ENCODE results near the gene TSC22D1. TPM values are rescaled to one million over a fixed set of nuclear protein-coding genes. Genes with fewer than 3 reads are reported as not detected.

Gene TSC22D1
- total RNA-seq, 1 experiment from 2014 or later = 72.5 TPM

DNA sequence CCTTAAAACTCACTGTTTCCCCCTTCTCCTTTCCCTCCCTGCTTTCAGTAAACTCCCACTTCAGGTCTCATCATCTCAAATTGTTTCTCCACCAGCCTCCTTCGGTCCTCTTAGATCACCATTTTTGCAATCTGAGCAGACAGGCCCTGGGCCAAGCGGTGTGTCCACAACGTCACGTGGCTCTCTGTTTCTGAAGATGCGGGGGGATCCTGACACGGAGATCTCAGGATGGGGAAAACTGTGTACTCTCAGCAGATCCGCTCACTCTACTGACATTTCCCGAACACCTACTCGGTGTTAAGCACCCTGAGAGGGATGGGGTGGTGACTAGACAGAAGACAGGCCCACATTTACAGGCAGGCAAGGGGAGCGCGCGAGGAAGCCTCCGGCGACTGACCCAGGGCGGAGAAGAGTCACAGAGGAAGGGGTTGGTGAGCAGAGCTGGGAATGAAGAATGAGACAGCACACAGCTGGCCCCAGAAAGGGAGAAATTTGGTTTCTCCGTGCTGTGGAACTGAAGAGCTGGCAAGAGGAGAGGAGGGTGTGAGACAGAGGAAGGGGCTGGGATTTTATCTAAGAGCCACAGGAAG is 163.7 kb downstream of the TSC22D1 start (continued):
- TF ChIP-seq, protein P1, sequence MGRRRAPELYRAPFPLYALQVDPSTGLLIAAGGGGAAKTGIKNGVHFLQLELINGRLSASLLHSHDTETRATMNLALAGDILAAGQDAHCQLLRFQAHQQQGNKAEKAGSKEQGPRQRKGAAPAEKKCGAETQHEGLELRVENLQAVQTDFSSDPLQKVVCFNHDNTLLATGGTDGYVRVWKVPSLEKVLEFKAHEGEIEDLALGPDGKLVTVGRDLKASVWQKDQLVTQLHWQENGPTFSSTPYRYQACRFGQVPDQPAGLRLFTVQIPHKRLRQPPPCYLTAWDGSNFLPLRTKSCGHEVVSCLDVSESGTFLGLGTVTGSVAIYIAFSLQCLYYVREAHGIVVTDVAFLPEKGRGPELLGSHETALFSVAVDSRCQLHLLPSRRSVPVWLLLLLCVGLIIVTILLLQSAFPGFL (CRISPR knock-in tag; IDR thresholded peaks at IDR 0.05; ENCODE audit: borderline replicate concordance) = no peak
- no peak for TF ChIP-seq HMGA2 (CRISPR knock-in tag; IDR thresholded peaks at IDR 0.05)
- TF ChIP-seq, protein P2, sequence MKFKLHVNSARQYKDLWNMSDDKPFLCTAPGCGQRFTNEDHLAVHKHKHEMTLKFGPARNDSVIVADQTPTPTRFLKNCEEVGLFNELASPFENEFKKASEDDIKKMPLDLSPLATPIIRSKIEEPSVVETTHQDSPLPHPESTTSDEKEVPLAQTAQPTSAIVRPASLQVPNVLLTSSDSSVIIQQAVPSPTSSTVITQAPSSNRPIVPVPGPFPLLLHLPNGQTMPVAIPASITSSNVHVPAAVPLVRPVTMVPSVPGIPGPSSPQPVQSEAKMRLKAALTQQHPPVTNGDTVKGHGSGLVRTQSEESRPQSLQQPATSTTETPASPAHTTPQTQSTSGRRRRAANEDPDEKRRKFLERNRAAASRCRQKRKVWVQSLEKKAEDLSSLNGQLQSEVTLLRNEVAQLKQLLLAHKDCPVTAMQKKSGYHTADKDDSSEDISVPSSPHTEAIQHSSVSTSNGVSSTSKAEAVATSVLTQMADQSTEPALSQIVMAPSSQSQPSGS (CRISPR knock-in tag; IDR thresholded peaks at IDR 0.05; ENCODE audit: borderline replicate concordance, low read depth) = no peak
- no peak for TF ChIP-seq NFATC4 (CRISPR knock-in tag; IDR thresholded peaks at IDR 0.05)

DNA sequence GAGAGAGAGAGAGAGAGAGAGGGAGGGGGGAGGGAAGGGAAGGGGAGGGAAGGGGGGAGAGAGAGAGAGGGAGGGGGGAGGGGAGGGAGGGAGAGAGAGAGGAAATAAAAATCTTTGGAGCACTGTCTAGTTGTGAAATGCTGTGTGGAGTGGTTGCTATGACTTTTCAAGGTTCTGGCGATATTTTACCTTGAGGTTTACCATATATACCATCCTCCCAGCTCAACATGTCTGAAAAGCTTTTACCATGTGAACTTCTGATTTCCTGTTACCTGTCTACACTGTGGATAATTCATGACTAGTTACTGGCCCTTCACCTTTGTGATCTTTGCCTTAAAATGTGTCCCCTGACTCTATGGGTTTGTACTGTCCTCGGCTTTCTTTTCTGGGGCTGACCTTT is 164.3 kb downstream of the TSC22D1 start:
- Mint-ChIP-seq H3K9me3 (peaks cover 4% of the 10 kb centered on the region), H3K27me3 (ENCODE audit: low read depth) (peaks cover 12% of the 10 kb centered on the region), H3K4me1 (peaks cover 50% of the 10 kb centered on the region), H3K4me3 (no peak overlapping the region), H3K27ac (no peak overlapping the region), H3K36me3 (peaks cover 4% of the 10 kb centered on the region)
- DNase-seq (ENCODE audit: low spot score) = no peak
- ChIA-PET CTCF (no interaction called here), POLR2A (no interaction called here)
- no peak for ATAC-seq
- TF ChIP-seq FOXP1 (CRISPR knock-in tag; IDR thresholded peaks at IDR 0.05; ENCODE audit: borderline replicate concordance) (no peak), ZNF396 (CRISPR knock-in tag; IDR thresholded peaks at IDR 0.05; ENCODE audit: borderline replicate concordance) (no peak), MYBL2 (CRISPR knock-in tag; IDR thresholded peaks at IDR 0.05) (no peak), ZNF232 (CRISPR knock-in tag; IDR thresholded peaks at IDR 0.05) (no peak), PRRX2 (CRISPR knock-in tag; IDR thresholded peaks at IDR 0.05) (no peak), GABPB1 (CRISPR knock-in tag; IDR thresholded peaks at IDR 0.05) (no peak), ZNF138 (CRISPR knock-in tag; conservative IDR thresholded peaks at IDR 0.05) (no peak), NR3C1 (CRISPR knock-in tag; conservative IDR thresholded peaks at IDR 0.05; ENCODE audit: low read depth) (no peak)
- TF ChIP-seq, protein P3, sequence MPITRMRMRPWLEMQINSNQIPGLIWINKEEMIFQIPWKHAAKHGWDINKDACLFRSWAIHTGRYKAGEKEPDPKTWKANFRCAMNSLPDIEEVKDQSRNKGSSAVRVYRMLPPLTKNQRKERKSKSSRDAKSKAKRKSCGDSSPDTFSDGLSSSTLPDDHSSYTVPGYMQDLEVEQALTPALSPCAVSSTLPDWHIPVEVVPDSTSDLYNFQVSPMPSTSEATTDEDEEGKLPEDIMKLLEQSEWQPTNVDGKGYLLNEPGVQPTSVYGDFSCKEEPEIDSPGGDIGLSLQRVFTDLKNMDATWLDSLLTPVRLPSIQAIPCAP (CRISPR knock-in tag; IDR thresholded peaks at IDR 0.05) = no peak
- TF ChIP-seq, protein P4, sequence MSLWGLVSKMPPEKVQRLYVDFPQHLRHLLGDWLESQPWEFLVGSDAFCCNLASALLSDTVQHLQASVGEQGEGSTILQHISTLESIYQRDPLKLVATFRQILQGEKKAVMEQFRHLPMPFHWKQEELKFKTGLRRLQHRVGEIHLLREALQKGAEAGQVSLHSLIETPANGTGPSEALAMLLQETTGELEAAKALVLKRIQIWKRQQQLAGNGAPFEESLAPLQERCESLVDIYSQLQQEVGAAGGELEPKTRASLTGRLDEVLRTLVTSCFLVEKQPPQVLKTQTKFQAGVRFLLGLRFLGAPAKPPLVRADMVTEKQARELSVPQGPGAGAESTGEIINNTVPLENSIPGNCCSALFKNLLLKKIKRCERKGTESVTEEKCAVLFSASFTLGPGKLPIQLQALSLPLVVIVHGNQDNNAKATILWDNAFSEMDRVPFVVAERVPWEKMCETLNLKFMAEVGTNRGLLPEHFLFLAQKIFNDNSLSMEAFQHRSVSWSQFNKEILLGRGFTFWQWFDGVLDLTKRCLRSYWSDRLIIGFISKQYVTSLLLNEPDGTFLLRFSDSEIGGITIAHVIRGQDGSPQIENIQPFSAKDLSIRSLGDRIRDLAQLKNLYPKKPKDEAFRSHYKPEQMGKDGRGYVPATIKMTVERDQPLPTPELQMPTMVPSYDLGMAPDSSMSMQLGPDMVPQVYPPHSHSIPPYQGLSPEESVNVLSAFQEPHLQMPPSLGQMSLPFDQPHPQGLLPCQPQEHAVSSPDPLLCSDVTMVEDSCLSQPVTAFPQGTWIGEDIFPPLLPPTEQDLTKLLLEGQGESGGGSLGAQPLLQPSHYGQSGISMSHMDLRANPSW (CRISPR knock-in tag; conservative IDR thresholded peaks at IDR 0.05; ENCODE audit: low read depth) = no peak
- TF ChIP-seq, protein P5, sequence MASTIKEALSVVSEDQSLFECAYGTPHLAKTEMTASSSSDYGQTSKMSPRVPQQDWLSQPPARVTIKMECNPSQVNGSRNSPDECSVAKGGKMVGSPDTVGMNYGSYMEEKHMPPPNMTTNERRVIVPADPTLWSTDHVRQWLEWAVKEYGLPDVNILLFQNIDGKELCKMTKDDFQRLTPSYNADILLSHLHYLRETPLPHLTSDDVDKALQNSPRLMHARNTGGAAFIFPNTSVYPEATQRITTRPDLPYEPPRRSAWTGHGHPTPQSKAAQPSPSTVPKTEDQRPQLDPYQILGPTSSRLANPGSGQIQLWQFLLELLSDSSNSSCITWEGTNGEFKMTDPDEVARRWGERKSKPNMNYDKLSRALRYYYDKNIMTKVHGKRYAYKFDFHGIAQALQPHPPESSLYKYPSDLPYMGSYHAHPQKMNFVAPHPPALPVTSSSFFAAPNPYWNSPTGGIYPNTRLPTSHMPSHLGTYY (CRISPR knock-in tag; IDR thresholded peaks at IDR 0.05) = no peak
- TF ChIP-seq, protein P6, sequence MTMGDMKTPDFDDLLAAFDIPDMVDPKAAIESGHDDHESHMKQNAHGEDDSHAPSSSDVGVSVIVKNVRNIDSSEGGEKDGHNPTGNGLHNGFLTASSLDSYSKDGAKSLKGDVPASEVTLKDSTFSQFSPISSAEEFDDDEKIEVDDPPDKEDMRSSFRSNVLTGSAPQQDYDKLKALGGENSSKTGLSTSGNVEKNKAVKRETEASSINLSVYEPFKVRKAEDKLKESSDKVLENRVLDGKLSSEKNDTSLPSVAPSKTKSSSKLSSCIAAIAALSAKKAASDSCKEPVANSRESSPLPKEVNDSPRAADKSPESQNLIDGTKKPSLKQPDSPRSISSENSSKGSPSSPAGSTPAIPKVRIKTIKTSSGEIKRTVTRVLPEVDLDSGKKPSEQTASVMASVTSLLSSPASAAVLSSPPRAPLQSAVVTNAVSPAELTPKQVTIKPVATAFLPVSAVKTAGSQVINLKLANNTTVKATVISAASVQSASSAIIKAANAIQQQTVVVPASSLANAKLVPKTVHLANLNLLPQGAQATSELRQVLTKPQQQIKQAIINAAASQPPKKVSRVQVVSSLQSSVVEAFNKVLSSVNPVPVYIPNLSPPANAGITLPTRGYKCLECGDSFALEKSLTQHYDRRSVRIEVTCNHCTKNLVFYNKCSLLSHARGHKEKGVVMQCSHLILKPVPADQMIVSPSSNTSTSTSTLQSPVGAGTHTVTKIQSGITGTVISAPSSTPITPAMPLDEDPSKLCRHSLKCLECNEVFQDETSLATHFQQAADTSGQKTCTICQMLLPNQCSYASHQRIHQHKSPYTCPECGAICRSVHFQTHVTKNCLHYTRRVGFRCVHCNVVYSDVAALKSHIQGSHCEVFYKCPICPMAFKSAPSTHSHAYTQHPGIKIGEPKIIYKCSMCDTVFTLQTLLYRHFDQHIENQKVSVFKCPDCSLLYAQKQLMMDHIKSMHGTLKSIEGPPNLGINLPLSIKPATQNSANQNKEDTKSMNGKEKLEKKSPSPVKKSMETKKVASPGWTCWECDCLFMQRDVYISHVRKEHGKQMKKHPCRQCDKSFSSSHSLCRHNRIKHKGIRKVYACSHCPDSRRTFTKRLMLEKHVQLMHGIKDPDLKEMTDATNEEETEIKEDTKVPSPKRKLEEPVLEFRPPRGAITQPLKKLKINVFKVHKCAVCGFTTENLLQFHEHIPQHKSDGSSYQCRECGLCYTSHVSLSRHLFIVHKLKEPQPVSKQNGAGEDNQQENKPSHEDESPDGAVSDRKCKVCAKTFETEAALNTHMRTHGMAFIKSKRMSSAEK (CRISPR knock-in tag; IDR thresholded peaks at IDR 0.05; ENCODE audit: borderline replicate concordance) = no peak
- TF ChIP-seq, protein P7, sequence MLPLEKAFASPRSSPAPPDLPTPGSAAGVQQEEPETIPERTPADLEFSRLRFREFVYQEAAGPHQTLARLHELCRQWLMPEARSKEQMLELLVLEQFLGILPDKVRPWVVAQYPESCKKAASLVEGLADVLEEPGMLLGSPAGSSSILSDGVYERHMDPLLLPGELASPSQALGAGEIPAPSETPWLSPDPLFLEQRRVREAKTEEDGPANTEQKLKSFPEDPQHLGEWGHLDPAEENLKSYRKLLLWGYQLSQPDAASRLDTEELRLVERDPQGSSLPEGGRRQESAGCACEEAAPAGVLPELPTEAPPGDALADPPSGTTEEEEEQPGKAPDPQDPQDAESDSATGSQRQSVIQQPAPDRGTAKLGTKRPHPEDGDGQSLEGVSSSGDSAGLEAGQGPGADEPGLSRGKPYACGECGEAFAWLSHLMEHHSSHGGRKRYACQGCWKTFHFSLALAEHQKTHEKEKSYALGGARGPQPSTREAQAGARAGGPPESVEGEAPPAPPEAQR (CRISPR knock-in tag; IDR thresholded peaks at IDR 0.05) = no peak
- TF ChIP-seq, protein P8, sequence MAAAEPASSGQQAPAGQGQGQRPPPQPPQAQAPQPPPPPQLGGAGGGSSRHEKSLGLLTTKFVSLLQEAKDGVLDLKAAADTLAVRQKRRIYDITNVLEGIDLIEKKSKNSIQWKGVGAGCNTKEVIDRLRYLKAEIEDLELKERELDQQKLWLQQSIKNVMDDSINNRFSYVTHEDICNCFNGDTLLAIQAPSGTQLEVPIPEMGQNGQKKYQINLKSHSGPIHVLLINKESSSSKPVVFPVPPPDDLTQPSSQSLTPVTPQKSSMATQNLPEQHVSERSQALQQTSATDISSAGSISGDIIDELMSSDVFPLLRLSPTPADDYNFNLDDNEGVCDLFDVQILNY (CRISPR knock-in tag; IDR thresholded peaks at IDR 0.05) = no peak
- TF ChIP-seq, protein P9, sequence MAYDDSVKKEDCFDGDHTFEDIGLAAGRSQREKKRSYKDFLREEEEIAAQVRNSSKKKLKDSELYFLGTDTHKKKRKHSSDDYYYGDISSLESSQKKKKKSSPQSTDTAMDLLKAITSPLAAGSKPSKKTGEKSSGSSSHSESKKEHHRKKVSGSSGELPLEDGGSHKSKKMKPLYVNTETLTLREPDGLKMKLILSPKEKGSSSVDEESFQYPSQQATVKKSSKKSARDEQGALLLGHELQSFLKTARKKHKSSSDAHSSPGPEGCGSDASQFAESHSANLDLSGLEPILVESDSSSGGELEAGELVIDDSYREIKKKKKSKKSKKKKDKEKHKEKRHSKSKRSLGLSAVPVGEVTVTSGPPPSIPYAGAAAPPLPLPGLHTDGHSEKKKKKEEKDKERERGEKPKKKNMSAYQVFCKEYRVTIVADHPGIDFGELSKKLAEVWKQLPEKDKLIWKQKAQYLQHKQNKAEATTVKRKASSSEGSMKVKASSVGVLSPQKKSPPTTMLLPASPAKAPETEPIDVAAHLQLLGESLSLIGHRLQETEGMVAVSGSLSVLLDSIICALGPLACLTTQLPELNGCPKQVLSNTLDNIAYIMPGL (CRISPR knock-in tag; IDR thresholded peaks at IDR 0.05) = no peak

Measured in WTC11 (cell line).